Subcutaneous adipose tissue (tissue), 4 donors: ENCODE results near the gene GOLGA3. TPM values are rescaled to one million over a fixed set of nuclear protein-coding genes. Genes with fewer than 3 reads are reported as not detected.

Experiments
- total RNA-seq, 4 donors: library from RNA; depleted of rRNA; stranded (reverse); fragments of >200 nt; gene quantifications; one replicate each; pipeline ENCODE4 v1.1.0, GENCODE V29; 2016
- TF ChIP-seq, protein P1 (sequence below): fragments of 450-650 bp; IDR thresholded peaks from one replicate; pipeline ENCODE4 v1.5.1; 2016; ENCODE audit warnings: low read depth, mild to moderate bottlenecking, control low read depth, antibody characterized with exemption, moderate library complexity

The GOLGA3 gene
- total RNA-seq, 4 donors from 2014 or later: 45.9 to 86.8 (median 60.4) TPM

DNA sequence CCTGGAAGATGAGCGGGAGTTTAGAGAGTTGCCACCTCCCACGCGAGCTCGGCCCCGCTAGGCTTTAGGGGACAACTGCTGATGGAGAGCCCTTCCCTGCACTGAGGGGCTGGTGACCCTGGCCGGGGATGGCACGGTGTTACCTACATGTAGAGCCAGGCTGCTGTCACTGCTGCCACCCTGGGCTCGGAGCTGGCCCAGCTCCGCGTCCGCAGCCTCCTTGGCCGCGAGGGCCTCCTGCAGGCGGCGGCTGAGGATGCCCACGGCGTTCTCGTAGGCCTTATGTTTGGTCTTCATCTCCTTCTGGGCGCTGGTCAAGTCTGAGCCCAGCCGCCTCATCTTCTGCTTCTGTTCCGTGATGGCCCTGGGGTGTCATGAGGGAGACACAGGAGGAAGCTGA, 42.5 kb downstream of the GOLGA3 start:
- TF ChIP-seq, protein P1, sequence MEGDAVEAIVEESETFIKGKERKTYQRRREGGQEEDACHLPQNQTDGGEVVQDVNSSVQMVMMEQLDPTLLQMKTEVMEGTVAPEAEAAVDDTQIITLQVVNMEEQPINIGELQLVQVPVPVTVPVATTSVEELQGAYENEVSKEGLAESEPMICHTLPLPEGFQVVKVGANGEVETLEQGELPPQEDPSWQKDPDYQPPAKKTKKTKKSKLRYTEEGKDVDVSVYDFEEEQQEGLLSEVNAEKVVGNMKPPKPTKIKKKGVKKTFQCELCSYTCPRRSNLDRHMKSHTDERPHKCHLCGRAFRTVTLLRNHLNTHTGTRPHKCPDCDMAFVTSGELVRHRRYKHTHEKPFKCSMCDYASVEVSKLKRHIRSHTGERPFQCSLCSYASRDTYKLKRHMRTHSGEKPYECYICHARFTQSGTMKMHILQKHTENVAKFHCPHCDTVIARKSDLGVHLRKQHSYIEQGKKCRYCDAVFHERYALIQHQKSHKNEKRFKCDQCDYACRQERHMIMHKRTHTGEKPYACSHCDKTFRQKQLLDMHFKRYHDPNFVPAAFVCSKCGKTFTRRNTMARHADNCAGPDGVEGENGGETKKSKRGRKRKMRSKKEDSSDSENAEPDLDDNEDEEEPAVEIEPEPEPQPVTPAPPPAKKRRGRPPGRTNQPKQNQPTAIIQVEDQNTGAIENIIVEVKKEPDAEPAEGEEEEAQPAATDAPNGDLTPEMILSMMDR: no peak

DNA sequence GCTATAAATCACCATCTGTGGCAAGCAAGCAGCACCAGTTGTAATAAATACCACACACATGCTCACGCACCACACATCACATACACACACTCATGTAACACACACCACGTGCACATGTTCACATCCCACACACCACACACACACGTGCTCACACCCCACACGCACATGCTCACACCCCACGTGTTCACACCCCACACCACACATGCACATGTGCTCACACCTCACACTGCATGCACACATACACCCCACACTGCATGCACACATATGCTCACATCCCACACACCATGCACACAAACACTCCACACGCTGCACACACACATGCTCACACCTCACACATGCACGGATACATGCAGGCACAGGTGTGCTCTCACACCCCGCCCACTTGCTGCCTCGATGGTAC, 44.1 kb downstream of the GOLGA3 start:
- TF ChIP-seq, protein P1: no peak

DNA sequence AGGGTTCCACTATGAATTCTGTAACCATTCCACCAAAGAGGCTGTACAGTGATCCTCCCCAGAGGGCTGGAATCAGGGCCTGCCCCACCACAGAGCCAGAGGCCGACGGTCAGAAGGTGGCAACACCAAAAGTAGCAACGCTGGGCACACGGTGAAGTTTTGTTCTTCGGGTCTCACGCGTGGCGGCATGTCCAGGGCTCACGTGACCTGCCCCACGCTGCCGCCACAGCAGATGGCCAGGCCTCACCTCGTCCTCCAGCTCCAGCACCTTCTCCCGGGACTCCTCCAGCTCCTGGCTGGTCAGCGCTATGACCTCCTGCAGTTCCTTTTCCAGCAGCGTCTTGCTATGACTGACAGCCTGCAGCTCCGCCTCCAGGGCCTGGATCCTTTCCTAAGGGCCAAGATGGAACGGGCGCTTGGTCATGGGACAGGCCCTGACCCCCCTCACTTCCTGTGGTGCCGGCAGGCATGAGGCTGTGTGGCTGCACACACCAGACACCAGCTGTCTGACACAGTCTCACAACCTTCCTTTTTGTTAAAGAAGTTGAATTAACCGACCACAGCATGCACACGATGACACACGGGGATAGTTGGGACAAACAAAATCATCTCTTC, 44.6 kb downstream of the GOLGA3 start:
- TF ChIP-seq, protein P1: no peak

DNA sequence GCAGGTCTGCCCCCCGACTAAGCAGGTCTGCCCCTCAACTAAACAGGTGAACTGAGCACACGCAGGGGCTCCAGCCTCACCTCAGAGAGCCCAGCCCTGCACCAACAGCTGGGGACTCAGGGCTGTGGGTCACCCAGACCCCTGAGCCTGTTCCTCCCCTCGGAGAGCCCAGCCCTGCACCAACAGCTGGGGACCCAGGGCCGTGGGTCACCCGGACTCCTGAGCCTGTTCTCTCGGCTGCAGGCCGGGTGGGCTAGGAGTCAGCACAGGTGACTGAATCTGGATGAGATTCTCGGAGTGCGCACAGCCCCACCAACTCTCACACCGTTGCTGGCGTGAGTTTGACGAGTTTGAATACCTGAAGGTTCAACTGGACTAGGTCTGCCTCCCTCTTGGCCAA, 46.7 kb downstream of the GOLGA3 start:
- TF ChIP-seq, protein P1: no peak

DNA sequence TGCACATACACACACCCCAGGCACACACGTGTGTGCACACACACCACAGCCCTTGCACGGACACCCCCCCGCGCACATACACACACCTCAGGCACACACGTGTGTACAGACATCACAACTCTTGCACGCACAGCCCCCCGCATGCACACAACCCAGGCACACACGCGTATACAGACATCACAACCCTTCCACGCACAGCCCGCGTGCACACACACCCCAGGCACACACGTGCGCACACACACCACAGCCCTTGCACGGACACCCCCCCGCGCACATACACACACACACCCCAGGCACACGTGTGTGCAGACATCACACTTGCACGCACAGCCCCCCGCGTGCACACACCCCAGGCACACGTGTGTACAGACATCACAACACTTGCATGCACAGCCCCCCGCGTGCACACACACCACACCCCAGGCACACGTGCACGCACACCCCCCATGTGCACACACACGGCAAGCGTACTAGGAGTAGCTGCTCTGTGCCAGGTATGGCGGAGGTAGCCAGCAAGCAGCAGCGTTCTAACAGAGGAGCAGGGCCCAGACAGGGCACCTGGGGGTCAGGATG, 48.8 kb downstream of the GOLGA3 start:
- TF ChIP-seq, protein P1: no peak

DNA sequence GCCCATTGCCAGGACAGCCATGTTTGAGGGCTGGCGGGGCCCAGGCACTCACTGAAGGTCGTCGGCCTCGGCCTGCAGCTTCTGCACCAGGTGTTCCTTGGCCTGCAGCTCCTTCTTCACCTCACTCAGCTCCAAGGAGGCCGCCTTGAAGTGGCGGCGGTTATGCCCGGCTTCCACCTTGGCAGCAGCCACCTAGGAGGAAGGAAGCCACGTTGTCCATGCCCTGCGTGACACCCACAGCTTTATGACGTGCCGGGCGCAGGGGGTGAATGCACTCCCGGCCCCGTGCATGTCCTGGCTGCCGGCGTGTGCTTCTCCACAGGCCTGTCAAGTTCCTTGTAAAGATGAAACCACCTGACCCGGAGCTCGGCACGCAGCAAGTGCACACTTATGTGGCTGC, 51.1 kb downstream of the GOLGA3 start:
- TF ChIP-seq, protein P1: no peak

DNA sequence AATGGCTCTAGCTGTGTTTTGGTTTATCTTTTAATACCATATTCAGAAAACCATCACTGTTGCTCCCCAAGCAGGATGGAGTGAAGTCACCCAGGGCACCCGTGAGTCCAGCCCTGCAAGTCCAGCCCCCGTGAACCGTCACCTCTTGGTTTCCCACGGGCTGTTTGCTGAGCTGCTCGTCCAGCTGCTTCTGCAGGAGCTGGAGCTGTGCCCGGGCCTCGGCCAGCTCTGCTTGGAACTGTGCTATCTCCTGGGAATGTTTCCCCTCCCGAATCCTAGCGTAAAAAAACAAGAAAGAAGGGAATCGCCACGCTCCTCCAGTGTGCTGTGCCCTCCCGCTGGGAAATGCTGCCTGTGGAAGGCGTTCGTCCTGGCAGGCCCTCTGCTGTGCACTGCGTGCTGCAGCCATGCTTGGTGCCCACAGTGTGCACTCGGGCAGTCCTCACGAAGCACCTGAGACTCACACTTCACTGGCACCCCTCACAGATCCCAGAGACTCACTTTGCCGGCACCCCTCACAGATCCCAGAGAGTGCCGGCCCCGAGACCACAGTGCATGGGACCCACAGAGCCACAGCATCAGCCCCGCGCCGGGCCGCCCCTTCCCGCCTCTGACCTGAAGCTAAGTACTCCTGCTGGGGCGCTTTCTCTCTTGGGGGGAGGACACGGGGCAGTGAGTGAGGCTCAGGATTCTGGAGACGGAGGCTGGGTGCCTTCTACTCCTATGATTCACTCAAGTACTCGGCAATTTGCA, 51.7 kb downstream of the GOLGA3 start:
- TF ChIP-seq, protein P1: no peak
